RPMI8226 (cell line): Measurements from ENCODE around the gene ACOX1.
"Not testable (repeated sequence)": the region's sequence is repeated elsewhere in the genome, so short reads cannot be mapped to it uniquely, and the experiment has no call there.

Source experiments
- DNase-seq: peaks from one replicate; pipeline ENCODE4 v3.0.0-alpha.2; 2015

Gene ACOX1

GRCh38 chr17:75979705-75980187, 780 bp upstream of the ACOX1 start:
- no peak for DNase-seq

- no peak for DNase-seq
Measured at GRCh38 chr17:75976175-75976848, 2.7 kb downstream of the ACOX1 start.

GRCh38 chr17:75975757-75976174, 3.2 kb downstream of the ACOX1 start:
- DNase-seq = no peak

GRCh38 chr17:75975187-75975586, 3.8 kb downstream of the ACOX1 start:
- not testable (repeated sequence) for DNase-seq

- no peak for DNase-seq
Measured at GRCh38 chr17:75970626-75971025, 8.3 kb downstream of the ACOX1 start.

GRCh38 chr17:75970011-75970523, 8.9 kb downstream of the ACOX1 start:
- no peak for DNase-seq

GRCh38 chr17:75969044-75969443, 9.9 kb downstream of the ACOX1 start:
- not testable (repeated sequence) for DNase-seq

- DNase-seq = no peak
Measured at GRCh38 chr17:75965468-75965867, 13.5 kb downstream of the ACOX1 start.

- DNase-seq = no peak
Measured at GRCh38 chr17:75959839-75960511, 19.0 kb downstream of the ACOX1 start.

- no peak for DNase-seq
Measured at GRCh38 chr17:75959051-75959838, 19.7 kb downstream of the ACOX1 start.

- DNase-seq = no peak
Measured at GRCh38 chr17:75950855-75951554, 28.0 kb downstream of the ACOX1 start.

- no peak for DNase-seq
Measured at GRCh38 chr17:75950421-75950820, 28.5 kb downstream of the ACOX1 start.

- no peak for DNase-seq
Measured at GRCh38 chr17:75945211-75945610, 33.8 kb downstream of the ACOX1 start.

GRCh38 chr17:75943491-75943890, 35.5 kb downstream of the ACOX1 start:
- DNase-seq = no peak

- DNase-seq = no peak
Measured at GRCh38 chr17:75942473-75942872, 36.5 kb downstream of the ACOX1 start.

- peak; percentile 9 for DNase-seq
Measured at GRCh38 chr17:75941442-75941819, 37.5 kb downstream of the ACOX1 start.

- DNase-seq = peak; percentile 95
Measured at GRCh38 chr17:75940727-75941441, 38.1 kb downstream of the ACOX1 start, which contains the start of gene FBF1. FBF1 (minus strand) TSS chr17:75941042; CDS start chr17:75938149, 2,893 bp downstream.

GRCh38 chr17:75937652-75938051, 41.3 kb downstream of the ACOX1 start:
- DNase-seq = no peak

GRCh38 chr17:75933808-75934207, 45.2 kb downstream of the ACOX1 start:
- no peak for DNase-seq

GRCh38 chr17:75932852-75933251, 46.1 kb downstream of the ACOX1 start:
- no peak for DNase-seq

- DNase-seq = no peak
Measured at GRCh38 chr17:75931062-75931461, 47.9 kb downstream of the ACOX1 start.
